Pancreas (tissue), 10 donors: ENCODE results near the gene NTSR1. TPM values are rescaled to one million over a fixed set of nuclear protein-coding genes. Genes with fewer than 3 reads are reported as not detected.

Experiments
- ATAC-seq, 4 donors: fragments of 200-7000 bp; cut with Tn5 transposase; one replicate each; pipeline versions ENCODE4 v1.8.0 to v1.9.1; 2020; ENCODE audit warnings: mild to moderate bottlenecking in 4 of 4, moderate library complexity in 4 of 4
- DNase-seq, 6 donors: peaks; one replicate each; pipeline ENCODE4 v3.0.0-alpha.2; 2020
- FAIRE-seq: peaks from 2 replicates; lab custom pipeline; 2012; peaks lifted over from hg19 to GRCh38; lab: Jason Lieb, UNC
- H3K27ac ChIP-seq, 4 donors: fragments of 200-600 bp; sonication (generic); 1 replicate in 3 of 4; 2 replicates in 1 of 4; pipeline versions ENCODE4 v1.5.0 to v1.8.0; 2020
- H3K27me3 ChIP-seq, 4 donors: fragments of 200-600 bp; one replicate each; pipeline ENCODE4 v1.8.0; 2021
- H3K36me3 ChIP-seq, 3 donors: fragments of 200-600 bp; sonication (generic) in 1 of 3; one replicate each; pipeline versions ENCODE4 v1.5.0 to v1.8.0; 2020 to 2021
- H3K4me1 ChIP-seq, 3 donors: fragments of 200-600 bp; one replicate each; pipeline ENCODE4 v1.8.0; 2021
- H3K4me3 ChIP-seq, 4 donors: fragments of 200-600 bp; sonication (generic) in 2 of 4; one replicate each; pipeline versions ENCODE4 v1.5.0 to v1.8.0; 2020 to 2021
- H3K9me3 ChIP-seq, 4 donors: fragments of 200-600 bp; one replicate each; pipeline ENCODE4 v1.8.0; 2021
- WGBS, 2 donors: extraction: QIAGEN DNeasy Blood & Tissue Kit; methylation state at CpG; one replicate each; pipeline ENCODE4 v1.1.7; 2013; 5-methylcytosine and 5-hydroxymethylcytosine counted together
- intact Hi-C, 3 donors: fragments of 100-400 bp; cut with DNase I; formaldehyde crosslinking; loops; one replicate each; pipeline versions ENCODE4 v1.11.1 to v1.14.2; 2022
- polyA plus RNA-seq, 2 donors: library from polyadenylated mRNA; stranded (reverse); fragments of 200-250 nt; gene quantifications; one replicate each; pipeline ENCODE4 v1.2.3, GENCODE V29; 2013
- total RNA-seq, 6 donors: library from RNA; stranded (reverse); fragmentation: NEBNext Ultra II Directional in 4 of 6; extraction: Animal tissue kit (Norgen Biotek cat#: 25700) in 4 of 6; gene quantifications; one replicate each; pipeline versions ENCODE4 v1.2.1 to v1.2.4, GENCODE V29; 2021 to 2023
- TF ChIP-seq, protein P1 (sequence below), 4 donors: fragments of 200-600 bp; sonication (generic) in 3 of 4; IDR thresholded peaks; one replicate each; pipeline versions ENCODE4 v1.5.0 to v1.8.0; 2021; ENCODE audit warnings: antibody characterized with exemption in 4 of 4
- donor health status: healthy with polysubstance abuse.
- donor health status: DM: no; HTN: no; CAD: no; lungs with moderate emphysema.
- donor health status: DM: no; HTN: no; CAD: no.
- donor health status: control.
- donor health status: control.
- donor health status: Bipolar disorder and iron deficiency.
- donor health status: DM: yes; HTN: yes; CAD: no.
- donor health status: DM: no; HTN: no; CAD: no.
- donor health status: DM: no; HTN: no; CAD: no.
- donor health status: DM: yes; HTN: yes; CAD: no.

NTSR1 gene
- total and polyA plus RNA-seq, 8 donors: 0.02 to 0.15 (median 0.09) TPM; not detected in 2

DNA sequence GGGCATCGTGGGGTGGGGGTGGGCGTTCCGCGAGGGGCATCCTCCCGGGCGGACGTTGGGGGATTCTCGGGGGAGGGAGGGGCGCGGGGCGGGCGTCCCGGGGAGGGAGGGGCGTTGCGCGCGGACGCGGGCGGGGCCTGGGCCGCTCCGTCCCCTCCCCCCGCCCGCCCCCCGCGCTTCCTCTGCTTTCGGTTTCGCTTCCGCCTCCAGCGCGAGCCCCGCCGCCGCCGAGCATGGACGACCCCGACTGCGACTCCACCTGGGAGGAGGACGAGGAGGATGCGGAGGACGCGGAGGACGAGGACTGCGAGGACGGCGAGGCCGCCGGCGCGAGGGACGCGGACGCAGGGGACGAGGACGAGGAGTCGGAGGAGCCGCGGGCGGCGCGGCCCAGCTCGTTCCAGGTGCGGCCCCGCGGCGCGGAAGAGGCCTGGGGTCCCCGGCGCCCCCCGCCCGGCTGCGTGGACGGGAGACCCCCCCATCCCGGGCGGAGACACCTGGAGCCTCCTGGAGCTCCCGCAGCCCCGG, 96.1 kb downstream of the NTSR1 start, which contains the start of gene OGFR:
Gene OGFR (plus strand): TSS at position 209 of the 528 bp plus-strand sequence. CDS start 25 bp downstream, at position 234.
- DNase-seq (peak in 3 of 6 donors; percentile 53 to 85 (median 65)), ATAC-seq (peak; percentile 41 to 71 (median 59)), FAIRE-seq (no peak)
- Histone ChIP-seq H3K4me1 (peaks cover 7 to 11% (median 9%) of the 10 kb centered on the region in 3 donors), H3K9me3 (no peaks in the 10 kb centered on the region), H3K27ac (peak within 1 kb of the TSS in 3 of 4 donors; percentile 42 to 71 (median 70)), H3K4me3 (peak within 1 kb of the TSS; percentile 94 to 98 (median 98)), H3K36me3 (peaks cover 0 to 24% (median 4%) of the 10 kb centered on the region in 3 donors), H3K27me3 (no peaks in the 10 kb centered on the region)
- TF ChIP-seq, protein P1, sequence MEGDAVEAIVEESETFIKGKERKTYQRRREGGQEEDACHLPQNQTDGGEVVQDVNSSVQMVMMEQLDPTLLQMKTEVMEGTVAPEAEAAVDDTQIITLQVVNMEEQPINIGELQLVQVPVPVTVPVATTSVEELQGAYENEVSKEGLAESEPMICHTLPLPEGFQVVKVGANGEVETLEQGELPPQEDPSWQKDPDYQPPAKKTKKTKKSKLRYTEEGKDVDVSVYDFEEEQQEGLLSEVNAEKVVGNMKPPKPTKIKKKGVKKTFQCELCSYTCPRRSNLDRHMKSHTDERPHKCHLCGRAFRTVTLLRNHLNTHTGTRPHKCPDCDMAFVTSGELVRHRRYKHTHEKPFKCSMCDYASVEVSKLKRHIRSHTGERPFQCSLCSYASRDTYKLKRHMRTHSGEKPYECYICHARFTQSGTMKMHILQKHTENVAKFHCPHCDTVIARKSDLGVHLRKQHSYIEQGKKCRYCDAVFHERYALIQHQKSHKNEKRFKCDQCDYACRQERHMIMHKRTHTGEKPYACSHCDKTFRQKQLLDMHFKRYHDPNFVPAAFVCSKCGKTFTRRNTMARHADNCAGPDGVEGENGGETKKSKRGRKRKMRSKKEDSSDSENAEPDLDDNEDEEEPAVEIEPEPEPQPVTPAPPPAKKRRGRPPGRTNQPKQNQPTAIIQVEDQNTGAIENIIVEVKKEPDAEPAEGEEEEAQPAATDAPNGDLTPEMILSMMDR (IDR thresholded peaks at IDR 0.05): no peak
- intact Hi-C loops: loop anchor here in 1 of 3 donors (5.0 kb wide), 1 partner anchor 132 kb away; no protein-coding TSS in a partner anchor
- WGBS, 2 donors: 1 to 3% methylated on average over 7 to 66 of the region's 77 CpGs

DNA sequence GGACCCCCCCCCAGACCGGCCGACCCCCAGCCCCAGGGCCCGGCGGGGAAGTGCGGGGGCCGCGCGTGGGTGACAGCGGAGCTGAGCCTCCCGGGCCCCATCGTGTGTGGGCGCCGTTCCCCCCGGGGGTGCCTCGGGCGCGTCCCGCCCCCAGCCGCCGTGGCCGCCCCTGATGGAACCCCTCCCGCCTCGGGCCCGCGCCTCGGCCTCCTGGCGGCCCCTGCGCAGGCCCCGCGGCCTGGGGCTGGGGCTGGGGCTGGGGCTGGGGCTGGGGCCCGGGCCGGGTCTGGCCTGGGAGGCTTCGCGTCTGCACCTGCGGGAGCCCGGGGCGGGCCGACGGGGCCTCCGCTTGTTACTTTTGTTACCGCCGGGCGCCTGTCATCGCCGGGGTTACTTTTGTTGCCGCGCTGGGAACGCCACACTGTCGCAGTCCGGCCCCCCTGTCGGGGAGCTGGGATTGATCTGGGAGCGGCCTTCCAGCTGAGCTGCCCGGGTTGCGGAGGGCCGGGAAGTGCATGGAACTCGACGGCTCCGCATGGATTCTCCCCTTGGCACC, 96.6 kb downstream of the NTSR1 start:
- DNase-seq (no peak), FAIRE-seq (no peak), ATAC-seq (peak; percentile 16 to 59 (median 38))
- H3K36me3 ChIP-seq: peaks cover 0 to 24% (median 9%) of the 10 kb centered on the region in 3 donors
- H3K4me1 ChIP-seq: peaks cover 7 to 11% (median 9%) of the 10 kb centered on the region in 3 donors
- WGBS, 2 donors: 0% methylated on average over 37 to 58 of the region's 58 CpGs
- no peaks in the 10 kb centered on the region for H3K9me3 ChIP-seq
- TF ChIP-seq, protein P1 (IDR thresholded peaks at IDR 0.05): no peak
- H3K27ac ChIP-seq: peak overlapping the region in 3 of 4 donors; percentile 42 to 71 (median 70)
- H3K27me3 ChIP-seq: no peaks in the 10 kb centered on the region
- H3K4me3 ChIP-seq: peak overlapping the region; percentile 94 to 98 (median 98)
- intact Hi-C loops: loop anchor here in 1 of 3 donors (5.0 kb wide), 1 partner anchor 133 kb away; no protein-coding TSS in a partner anchor

DNA sequence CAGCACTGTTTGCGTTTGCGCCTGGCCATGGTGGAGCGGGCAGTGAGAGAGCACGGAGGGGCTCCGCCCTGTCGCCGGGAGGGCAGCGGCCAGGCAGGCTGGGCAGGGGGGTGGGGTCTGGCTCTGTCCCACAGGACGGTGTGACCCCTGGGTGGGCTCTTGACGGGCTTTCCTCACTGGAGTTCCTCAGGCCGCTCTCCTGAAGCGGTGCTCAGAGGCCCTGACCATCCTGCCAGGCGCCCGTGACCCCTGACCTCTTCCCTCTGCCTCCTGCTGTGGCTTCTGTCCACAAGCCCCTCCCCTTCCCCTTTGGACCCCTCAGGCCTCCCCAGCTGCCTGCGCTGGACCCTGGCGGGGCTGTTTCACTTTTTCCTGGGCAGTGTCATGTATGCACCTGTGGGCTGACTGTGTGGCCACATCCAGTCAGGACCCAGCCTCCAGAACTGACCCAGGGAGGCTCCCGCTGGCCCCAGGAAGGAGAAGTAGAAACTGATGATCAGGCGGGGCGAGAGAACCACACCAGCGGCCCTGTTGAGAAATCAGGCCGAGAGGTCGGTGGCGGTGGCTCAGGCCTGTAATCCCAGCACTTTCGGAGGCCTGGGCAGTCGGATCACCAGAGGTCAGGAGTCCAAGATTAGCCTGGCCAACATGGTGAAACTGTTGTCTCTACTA, 97.2 kb downstream of the NTSR1 start:
- 41 to 48% methylated on average over 21 to 25 of the region's 25 CpGs for WGBS, 2 donors
- DNase-seq (no peak), FAIRE-seq (no peak), ATAC-seq (peak in 3 of 4 donors; percentile 1 to 25 (median 19))
- Histone ChIP-seq H3K9me3 (no peaks in the 10 kb centered on the region), H3K36me3 (peaks cover 0 to 27% (median 11%) of the 10 kb centered on the region in 3 donors), H3K27me3 (no peaks in the 10 kb centered on the region), H3K4me3 (peak overlapping the region; percentile 94 to 98 (median 98)), H3K27ac (peak overlapping the region in 2 of 4 donors; percentile 70 to 71), H3K4me1 (peaks cover 7 to 11% (median 9%) of the 10 kb centered on the region in 3 donors)
- TF ChIP-seq, protein P1 (IDR thresholded peaks at IDR 0.05): no peak
- intact Hi-C loops: loop anchor here in 1 of 3 donors (5.0 kb wide), 1 partner anchor 134 kb away; no protein-coding TSS in a partner anchor

DNA sequence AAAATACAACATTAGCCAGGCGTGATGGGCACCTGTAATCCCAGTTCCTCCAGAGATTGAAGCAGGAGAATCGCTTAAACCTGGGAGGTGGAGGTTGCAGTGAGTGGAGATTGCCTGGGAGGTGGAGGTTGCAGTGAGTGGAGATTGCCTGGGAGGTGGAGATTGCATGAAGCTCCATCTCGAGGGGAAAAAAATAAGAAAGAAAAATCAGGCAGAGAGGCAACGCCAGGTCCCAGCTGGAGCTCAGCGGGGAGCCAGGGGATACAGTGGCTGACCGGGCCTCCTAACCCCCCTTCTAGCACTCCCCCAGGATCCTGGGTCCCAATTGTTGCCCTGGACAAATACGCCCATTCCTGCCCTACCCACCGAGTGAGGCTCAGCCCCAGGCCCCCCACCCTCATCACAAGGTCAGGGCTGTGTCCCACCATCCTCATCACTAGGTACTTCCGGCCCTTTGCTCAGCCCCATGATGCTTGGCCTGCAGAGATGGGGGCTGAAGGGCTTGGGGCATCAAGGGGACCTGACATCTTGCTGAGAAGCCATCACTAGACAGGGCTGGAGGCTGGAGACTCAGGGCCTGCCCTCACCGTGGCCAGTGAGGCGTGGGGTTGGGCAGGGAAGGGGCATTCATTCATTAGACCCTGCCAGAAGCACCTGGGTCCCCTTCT, 97.9 kb downstream of the NTSR1 start:
- peaks cover 0 to 33% (median 11%) of the 10 kb centered on the region in 3 donors for H3K36me3 ChIP-seq
- DNase-seq: no peak
- intact Hi-C loops: loop anchor here in 1 of 3 donors (5.0 kb wide), 1 partner anchor 134 kb away; no protein-coding TSS in a partner anchor
- H3K4me3 ChIP-seq: peak overlapping the region in 1 of 4 donors; percentile 98
- peaks cover 7 to 11% (median 9%) of the 10 kb centered on the region in 3 donors for H3K4me1 ChIP-seq
- 71 to 88% methylated on average over 11 of the region's 11 CpGs for WGBS, 2 donors
- H3K27ac ChIP-seq: no peak overlapping the region
- FAIRE-seq: no peak
- ATAC-seq: no peak
- no peaks in the 10 kb centered on the region for H3K9me3 ChIP-seq
- TF ChIP-seq, protein P1 (IDR thresholded peaks at IDR 0.05): no peak
- H3K27me3 ChIP-seq: no peaks in the 10 kb centered on the region
